ENCODE measurements around the gene LRRC10. TPM values are rescaled to one million over a fixed set of nuclear protein-coding genes. Genes with fewer than 3 reads are reported as not detected.

LRRC10 gene
- polyA plus RNA-seq, 2 of the 4 experiments (the other 2 are of a cell fraction) = not detected

DNA sequence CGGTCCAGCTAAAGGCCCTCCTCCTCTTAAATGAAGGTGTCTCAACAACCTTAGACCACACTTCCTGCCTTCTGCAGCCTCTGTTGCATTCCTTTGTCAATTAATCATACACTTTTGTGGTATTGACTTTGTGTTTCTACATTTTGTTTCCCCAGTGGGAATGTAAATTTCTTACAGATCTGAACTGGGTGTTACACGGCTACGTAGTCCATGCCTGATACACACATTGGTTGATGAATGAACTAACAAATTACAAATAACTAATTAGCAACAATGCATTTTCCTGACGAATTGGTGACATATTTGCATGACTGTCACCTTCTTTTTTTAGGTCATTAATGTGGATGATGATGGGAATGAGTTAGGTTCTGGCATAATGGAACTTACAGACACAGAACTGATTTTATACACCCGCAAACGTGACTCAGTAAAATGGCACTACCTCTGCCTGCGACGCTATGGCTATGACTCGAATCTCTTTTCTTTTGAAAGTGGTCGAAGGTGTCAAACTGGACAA lies 40.6 kb downstream of the LRRC10 start (continued):
- TF ChIP-seq BCL3 (IDR thresholded peaks at IDR 0.05) (no peak), CEBPB (IDR thresholded peaks at IDR 0.05) (peak; percentile 28 to 66; a peak in 1 of 4 replicates), ZNF302 (CRISPR knock-in tag; IDR thresholded peaks at IDR 0.05) (peak; percentile 64; the same call in 1 of the 2 replicates), BHLHE40 (IDR thresholded peaks at IDR 0.05; ENCODE audit: low read depth, low read length) (no peak), PHF8 (IDR thresholded peaks at IDR 0.05; ENCODE audit: borderline replicate concordance, low read depth) (no peak), CBX2 (IDR thresholded peaks at IDR 0.05; ENCODE audit: borderline replicate concordance, low read depth) (no peak), PBX3 (IDR thresholded peaks at IDR 0.05) (no peak), MAFK (IDR thresholded peaks at IDR 0.05; ENCODE audit: partially characterized antibody) (no peak), KDM5A (IDR thresholded peaks at IDR 0.05) (no peak), EHF (CRISPR knock-in tag; IDR thresholded peaks at IDR 0.05) (peak; percentile 64; the same call in 1 of the 2 replicates), GATA3 (IDR thresholded peaks at IDR 0.05; ENCODE audit: borderline replicate concordance) (peak; percentile 60; the same call in 1 of the 2 replicates), CBX8 (IDR thresholded peaks at IDR 0.05) (no peak), ZC3H11A (IDR thresholded peaks at IDR 0.05) (no peak), ZFP36 (IDR thresholded peaks at IDR 0.05; ENCODE audit: borderline replicate concordance, partially characterized antibody) (no peak), TFCP2L1 (CRISPR knock-in tag; IDR thresholded peaks at IDR 0.05) (0 out of 2 replicates have a peak, but pooled peaks have one; percentile 64), MYC (IDR thresholded peaks at IDR 0.05; ENCODE audit: borderline replicate concordance, low read length) (no peak), JUN (IDR thresholded peaks at IDR 0.05) (peak in 1 of 2 experiments; percentile 46; a peak in 2 of 5 replicates), KDM1A (IDR thresholded peaks at IDR 0.05; ENCODE audit: low read depth) (no peak), ATOH8 (CRISPR knock-in tag; IDR thresholded peaks at IDR 0.05; ENCODE audit: low read depth) (peak; percentile 89), NR3C1 (IDR thresholded peaks at IDR 0.05) (no peak), HEYL (CRISPR knock-in tag; IDR thresholded peaks at IDR 0.05) (0 out of 2 replicates have a peak, but pooled peaks have one; percentile 63), HOXB13 (CRISPR knock-in tag; IDR thresholded peaks at IDR 0.05; ENCODE audit: low read depth) (peak; percentile 45; the same call in 1 of the 2 replicates), POLR2AphosphoS2 (conservative IDR thresholded peaks at IDR 0.05; ENCODE audit: low read length) (no peak), CHD4 (IDR thresholded peaks at IDR 0.05; ENCODE audit: borderline replicate concordance) (no peak), EHMT2 (IDR thresholded peaks at IDR 0.05; ENCODE audit: low read depth) (no peak), JUNB (IDR thresholded peaks at IDR 0.05) (peak; percentile 71), SMC3 (IDR thresholded peaks at IDR 0.05) (no peak), REST (IDR thresholded peaks at IDR 0.05) (no peak)
- TF ChIP-seq, protein P1, sequence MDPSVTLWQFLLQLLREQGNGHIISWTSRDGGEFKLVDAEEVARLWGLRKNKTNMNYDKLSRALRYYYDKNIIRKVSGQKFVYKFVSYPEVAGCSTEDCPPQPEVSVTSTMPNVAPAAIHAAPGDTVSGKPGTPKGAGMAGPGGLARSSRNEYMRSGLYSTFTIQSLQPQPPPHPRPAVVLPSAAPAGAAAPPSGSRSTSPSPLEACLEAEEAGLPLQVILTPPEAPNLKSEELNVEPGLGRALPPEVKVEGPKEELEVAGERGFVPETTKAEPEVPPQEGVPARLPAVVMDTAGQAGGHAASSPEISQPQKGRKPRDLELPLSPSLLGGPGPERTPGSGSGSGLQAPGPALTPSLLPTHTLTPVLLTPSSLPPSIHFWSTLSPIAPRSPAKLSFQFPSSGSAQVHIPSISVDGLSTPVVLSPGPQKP (IDR thresholded peaks at IDR 0.05; ENCODE audit: low read depth, low read length) = no peak
- TF ChIP-seq, protein P2, sequence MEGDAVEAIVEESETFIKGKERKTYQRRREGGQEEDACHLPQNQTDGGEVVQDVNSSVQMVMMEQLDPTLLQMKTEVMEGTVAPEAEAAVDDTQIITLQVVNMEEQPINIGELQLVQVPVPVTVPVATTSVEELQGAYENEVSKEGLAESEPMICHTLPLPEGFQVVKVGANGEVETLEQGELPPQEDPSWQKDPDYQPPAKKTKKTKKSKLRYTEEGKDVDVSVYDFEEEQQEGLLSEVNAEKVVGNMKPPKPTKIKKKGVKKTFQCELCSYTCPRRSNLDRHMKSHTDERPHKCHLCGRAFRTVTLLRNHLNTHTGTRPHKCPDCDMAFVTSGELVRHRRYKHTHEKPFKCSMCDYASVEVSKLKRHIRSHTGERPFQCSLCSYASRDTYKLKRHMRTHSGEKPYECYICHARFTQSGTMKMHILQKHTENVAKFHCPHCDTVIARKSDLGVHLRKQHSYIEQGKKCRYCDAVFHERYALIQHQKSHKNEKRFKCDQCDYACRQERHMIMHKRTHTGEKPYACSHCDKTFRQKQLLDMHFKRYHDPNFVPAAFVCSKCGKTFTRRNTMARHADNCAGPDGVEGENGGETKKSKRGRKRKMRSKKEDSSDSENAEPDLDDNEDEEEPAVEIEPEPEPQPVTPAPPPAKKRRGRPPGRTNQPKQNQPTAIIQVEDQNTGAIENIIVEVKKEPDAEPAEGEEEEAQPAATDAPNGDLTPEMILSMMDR (IDR thresholded peaks at IDR 0.05) = no peak
- TF ChIP-seq, protein P3, sequence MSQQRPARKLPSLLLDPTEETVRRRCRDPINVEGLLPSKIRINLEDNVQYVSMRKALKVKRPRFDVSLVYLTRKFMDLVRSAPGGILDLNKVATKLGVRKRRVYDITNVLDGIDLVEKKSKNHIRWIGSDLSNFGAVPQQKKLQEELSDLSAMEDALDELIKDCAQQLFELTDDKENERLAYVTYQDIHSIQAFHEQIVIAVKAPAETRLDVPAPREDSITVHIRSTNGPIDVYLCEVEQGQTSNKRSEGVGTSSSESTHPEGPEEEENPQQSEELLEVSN (IDR thresholded peaks at IDR 0.05; ENCODE audit: borderline replicate concordance, low read depth) = no peak
